ENCODE measurements around the gene PDE4B. TPM values are rescaled to one million over a fixed set of nuclear protein-coding genes. Genes with fewer than 3 reads are reported as not detected.

PDE4B gene
- total RNA-seq, 1 donor from 2014 or later: 1.2 TPM

- Mint-ChIP-seq H3K27ac (no peak overlapping the region), H3K36me3 (peaks cover 22% of the 10 kb centered on the region), H3K4me1 (peaks cover 25% of the 10 kb centered on the region), H3K4me3 (no peak overlapping the region), H3K27me3 (ENCODE audit: insufficient read depth, low read depth) (peaks cover 2% of the 10 kb centered on the region), H3K9me3 (no peaks in the 10 kb centered on the region)
- Histone ChIP-seq H3F3A (ENCODE audit: low read depth) (no peaks in the 10 kb centered on the region), H3K27me3 (no peaks in the 10 kb centered on the region), H2AFZ (replicated peaks) (peak overlapping the region; percentile 53), H3K4me2 (no peak overlapping the region), H3K36me3 (no peaks in the 10 kb centered on the region), H3K9ac (no peak overlapping the region), H3K9me3 (ENCODE audit: low read depth) (no peaks in the 10 kb centered on the region), H4K20me1 (ENCODE audit: low read depth) (no peaks in the 10 kb centered on the region), H3K4me1 (peaks cover 4% of the 10 kb centered on the region), H3K4me3 (no peak overlapping the region), H3K27ac (no peak overlapping the region), H3K79me2 (ENCODE audit: low read depth) (no peaks in the 10 kb centered on the region)
- no peak for TF ChIP-seq EZH2 (IDR thresholded peaks at IDR 0.05)
- DNase-seq (ENCODE audit: low spot score): no peak
These were observed 547.2 kb downstream of the PDE4B start for GRCh38 chr1:66339944-66340343.

- no peak for TF ChIP-seq EZH2phosphoT487 (IDR thresholded peaks at IDR 0.05)
- no peak for TF ChIP-seq CTCF (IDR thresholded peaks at IDR 0.05)
- TF ChIP-seq EZH2 (IDR thresholded peaks at IDR 0.05): no peak
- Histone ChIP-seq H3K79me2 (ENCODE audit: low read depth) (no peaks in the 10 kb centered on the region), H3K4me1 (no peaks in the 10 kb centered on the region), H3F3A (ENCODE audit: low read depth) (no peaks in the 10 kb centered on the region), H3K4me2 (no peak overlapping the region), H3K27me3 (no peaks in the 10 kb centered on the region), H3K36me3 (no peaks in the 10 kb centered on the region), H3K9me3 (ENCODE audit: low read depth) (no peaks in the 10 kb centered on the region), H3K4me3 (no peak overlapping the region), H4K20me1 (ENCODE audit: low read depth) (no peaks in the 10 kb centered on the region), H3K9ac (no peak overlapping the region), H3K27ac (no peak overlapping the region), H2AFZ (replicated peaks) (no peak overlapping the region)
- peaks cover 2% of the 10 kb centered on the region for H3K27me3 Mint-ChIP-seq (ENCODE audit: insufficient read depth, low read depth)
- H3K27ac Mint-ChIP-seq: no peak overlapping the region
- no peak for DNase-seq (ENCODE audit: low spot score)
- peaks cover 9% of the 10 kb centered on the region for H3K4me1 Mint-ChIP-seq
- peaks cover 27% of the 10 kb centered on the region for H3K36me3 Mint-ChIP-seq
- H3K9me3 Mint-ChIP-seq: no peaks in the 10 kb centered on the region
- H3K4me3 Mint-ChIP-seq: no peak overlapping the region
These were observed 548.9 kb downstream of the PDE4B start for GRCh38 chr1:66341446-66342089.

- no peak overlapping the region for H3K4me3 ChIP-seq
- Mint-ChIP-seq H3K27me3 (ENCODE audit: insufficient read depth, low read depth) (peaks cover 2% of the 10 kb centered on the region), H3K4me1 (peaks cover 3% of the 10 kb centered on the region), H3K36me3 (peaks cover 23% of the 10 kb centered on the region), H3K27ac (no peak overlapping the region), H3K4me3 (no peak overlapping the region), H3K9me3 (no peaks in the 10 kb centered on the region)
- no peaks in the 10 kb centered on the region for H3F3A ChIP-seq (ENCODE audit: low read depth)
- H2AFZ ChIP-seq (replicated peaks): no peak overlapping the region
- no peaks in the 10 kb centered on the region for H3K27me3 ChIP-seq
- no peak overlapping the region for H3K27ac ChIP-seq
- no peak overlapping the region for H3K9ac ChIP-seq
- H4K20me1 ChIP-seq (ENCODE audit: low read depth): no peaks in the 10 kb centered on the region
- H3K9me3 ChIP-seq (ENCODE audit: low read depth): no peaks in the 10 kb centered on the region
- no peak for DNase-seq (ENCODE audit: low spot score)
- H3K4me2 ChIP-seq: no peak overlapping the region
- H3K4me1 ChIP-seq: no peaks in the 10 kb centered on the region
- no peak for TF ChIP-seq EZH2 (IDR thresholded peaks at IDR 0.05)
- TF ChIP-seq EZH2phosphoT487 (IDR thresholded peaks at IDR 0.05): no peak
- TF ChIP-seq CTCF (IDR thresholded peaks at IDR 0.05): no peak
- no peaks in the 10 kb centered on the region for H3K36me3 ChIP-seq
- H3K79me2 ChIP-seq (ENCODE audit: low read depth): no peaks in the 10 kb centered on the region
These were observed 550.0 kb downstream of the PDE4B start for GRCh38 chr1:66342707-66343106.

GRCh38 chr1:66343569-66344325, 551.1 kb downstream of the PDE4B start:
- Mint-ChIP-seq H3K27ac (no peak overlapping the region), H3K9me3 (no peaks in the 10 kb centered on the region), H3K4me3 (no peak overlapping the region), H3K27me3 (ENCODE audit: insufficient read depth, low read depth) (peaks cover 2% of the 10 kb centered on the region), H3K4me1 (peaks cover 9% of the 10 kb centered on the region), H3K36me3 (peaks cover 20% of the 10 kb centered on the region)
- Histone ChIP-seq H3K4me1 (no peaks in the 10 kb centered on the region), H3K9me3 (ENCODE audit: low read depth) (no peaks in the 10 kb centered on the region), H3K4me2 (no peak overlapping the region), H3K79me2 (ENCODE audit: low read depth) (no peaks in the 10 kb centered on the region), H3F3A (ENCODE audit: low read depth) (no peaks in the 10 kb centered on the region), H3K27ac (no peak overlapping the region), H3K9ac (no peak overlapping the region), H4K20me1 (ENCODE audit: low read depth) (no peaks in the 10 kb centered on the region), H3K36me3 (no peaks in the 10 kb centered on the region), H3K4me3 (no peak overlapping the region), H3K27me3 (no peaks in the 10 kb centered on the region), H2AFZ (replicated peaks) (no peak overlapping the region)
- DNase-seq (ENCODE audit: low spot score): no peak
- no peak for TF ChIP-seq EZH2 (IDR thresholded peaks at IDR 0.05)
- TF ChIP-seq EZH2phosphoT487 (IDR thresholded peaks at IDR 0.05): no peak
- TF ChIP-seq CTCF (IDR thresholded peaks at IDR 0.05): no peak
